ENCODE data around the gene ELOA. TPM values are rescaled to one million over a fixed set of nuclear protein-coding genes. Genes with fewer than 3 reads are reported as not detected.

The ELOA gene
- total and polyA plus RNA-seq, 2 of the 13 experiments (the other 11 are each of a cell fraction or from before 2014, with no cell fraction given): 14.2 to 28.5 TPM

- no peak for TF ChIP-seq CBX2 (IDR thresholded peaks at IDR 0.05; ENCODE audit: low read depth, low read length)
- no peak for TF ChIP-seq CBX2 (CRISPR knock-in tag; IDR thresholded peaks at IDR 0.05; ENCODE audit: low read depth)
- TF ChIP-seq ZFP82 (CRISPR knock-in tag; IDR thresholded peaks at IDR 0.05; ENCODE audit: borderline replicate concordance): peak; percentile 73; the same call in 1 of the 2 replicates
- no peak for TF ChIP-seq HNRNPL (IDR thresholded peaks at IDR 0.05; ENCODE audit: low read depth, low read length)
- no peak; the same call in 1 of the 2 replicates for TF ChIP-seq MTF1 (CRISPR knock-in tag; IDR thresholded peaks at IDR 0.05)
- TF ChIP-seq SSRP1 (CRISPR knock-in tag; IDR thresholded peaks at IDR 0.05): no peak
- no peak; the same call in 1 of the 2 replicates for TF ChIP-seq ZNF556 (CRISPR knock-in tag; IDR thresholded peaks at IDR 0.05; ENCODE audit: borderline replicate concordance)
- no peak for TF ChIP-seq AHR (CRISPR knock-in tag; IDR thresholded peaks at IDR 0.05)
- no peak for TF ChIP-seq KDM3A (CRISPR knock-in tag; IDR thresholded peaks at IDR 0.05; ENCODE audit: low read depth)
- 0 out of 2 replicates have a peak, but pooled peaks have one; percentile 65 for TF ChIP-seq ZBTB20 (CRISPR knock-in tag; IDR thresholded peaks at IDR 0.05; ENCODE audit: borderline replicate concordance, low read depth)
- no peak for TF ChIP-seq ATF6 (CRISPR knock-in tag; conservative IDR thresholded peaks at IDR 0.05)
- peak; percentile 45; the same call in 1 of the 2 replicates for TF ChIP-seq ZNF281 (CRISPR knock-in tag; IDR thresholded peaks at IDR 0.05; ENCODE audit: borderline replicate concordance)
- TF ChIP-seq, protein P1, sequence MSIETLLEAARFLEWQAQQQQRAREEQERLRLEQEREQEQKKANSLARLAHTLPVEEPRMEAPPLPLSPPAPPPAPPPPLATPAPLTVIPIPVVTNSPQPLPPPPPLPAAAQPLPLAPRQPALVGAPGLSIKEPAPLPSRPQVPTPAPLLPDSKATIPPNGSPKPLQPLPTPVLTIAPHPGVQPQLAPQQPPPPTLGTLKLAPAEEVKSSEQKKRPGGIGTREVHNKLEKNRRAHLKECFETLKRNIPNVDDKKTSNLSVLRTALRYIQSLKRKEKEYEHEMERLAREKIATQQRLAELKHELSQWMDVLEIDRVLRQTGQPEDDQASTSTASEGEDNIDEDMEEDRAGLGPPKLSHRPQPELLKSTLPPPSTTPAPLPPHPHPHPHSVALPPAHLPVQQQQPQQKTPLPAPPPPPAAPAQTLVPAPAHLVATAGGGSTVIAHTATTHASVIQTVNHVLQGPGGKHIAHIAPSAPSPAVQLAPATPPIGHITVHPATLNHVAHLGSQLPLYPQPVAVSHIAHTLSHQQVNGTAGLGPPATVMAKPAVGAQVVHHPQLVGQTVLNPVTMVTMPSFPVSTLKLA (IDR thresholded peaks at IDR 0.05): peak; percentile 51
- TF ChIP-seq AKAP8 (CRISPR knock-in tag; IDR thresholded peaks at IDR 0.05): peak; percentile 94
- TF ChIP-seq ZNF775 (CRISPR knock-in tag; IDR thresholded peaks at IDR 0.05; ENCODE audit: borderline replicate concordance): no peak
- TF ChIP-seq SIN3A (IDR thresholded peaks at IDR 0.05; ENCODE audit: borderline replicate concordance, low read depth, low read length): peak; percentile 89
- TF ChIP-seq ZNF367 (CRISPR knock-in tag; IDR thresholded peaks at IDR 0.05; ENCODE audit: borderline replicate concordance): no peak
- TF ChIP-seq, protein P2, sequence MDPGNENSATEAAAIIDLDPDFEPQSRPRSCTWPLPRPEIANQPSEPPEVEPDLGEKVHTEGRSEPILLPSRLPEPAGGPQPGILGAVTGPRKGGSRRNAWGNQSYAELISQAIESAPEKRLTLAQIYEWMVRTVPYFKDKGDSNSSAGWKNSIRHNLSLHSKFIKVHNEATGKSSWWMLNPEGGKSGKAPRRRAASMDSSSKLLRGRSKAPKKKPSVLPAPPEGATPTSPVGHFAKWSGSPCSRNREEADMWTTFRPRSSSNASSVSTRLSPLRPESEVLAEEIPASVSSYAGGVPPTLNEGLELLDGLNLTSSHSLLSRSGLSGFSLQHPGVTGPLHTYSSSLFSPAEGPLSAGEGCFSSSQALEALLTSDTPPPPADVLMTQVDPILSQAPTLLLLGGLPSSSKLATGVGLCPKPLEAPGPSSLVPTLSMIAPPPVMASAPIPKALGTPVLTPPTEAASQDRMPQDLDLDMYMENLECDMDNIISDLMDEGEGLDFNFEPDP (CRISPR knock-in tag; conservative IDR thresholded peaks at IDR 0.05): no peak
- TF ChIP-seq SMAD9 (CRISPR knock-in tag; IDR thresholded peaks at IDR 0.05): no peak; the same call in 1 of the 2 replicates
Observed at GRCh38 chr1:23800400-23801337, 57.4 kb downstream of the ELOA start, which contains the start of gene GALE (continued).
